GM18499 (cell line): ENCODE data around the gene NUDT22.

Experiments
- ATAC-seq: cut with Tn5 transposase; IDR thresholded peaks from one replicate; pipeline ENCODE4 v1.9.1; 2021; ENCODE audit warnings: moderate number of reproducible peaks; ENCODE audit not compliant: insufficient read depth, unreplicated experiment

The NUDT22 gene

DNA sequence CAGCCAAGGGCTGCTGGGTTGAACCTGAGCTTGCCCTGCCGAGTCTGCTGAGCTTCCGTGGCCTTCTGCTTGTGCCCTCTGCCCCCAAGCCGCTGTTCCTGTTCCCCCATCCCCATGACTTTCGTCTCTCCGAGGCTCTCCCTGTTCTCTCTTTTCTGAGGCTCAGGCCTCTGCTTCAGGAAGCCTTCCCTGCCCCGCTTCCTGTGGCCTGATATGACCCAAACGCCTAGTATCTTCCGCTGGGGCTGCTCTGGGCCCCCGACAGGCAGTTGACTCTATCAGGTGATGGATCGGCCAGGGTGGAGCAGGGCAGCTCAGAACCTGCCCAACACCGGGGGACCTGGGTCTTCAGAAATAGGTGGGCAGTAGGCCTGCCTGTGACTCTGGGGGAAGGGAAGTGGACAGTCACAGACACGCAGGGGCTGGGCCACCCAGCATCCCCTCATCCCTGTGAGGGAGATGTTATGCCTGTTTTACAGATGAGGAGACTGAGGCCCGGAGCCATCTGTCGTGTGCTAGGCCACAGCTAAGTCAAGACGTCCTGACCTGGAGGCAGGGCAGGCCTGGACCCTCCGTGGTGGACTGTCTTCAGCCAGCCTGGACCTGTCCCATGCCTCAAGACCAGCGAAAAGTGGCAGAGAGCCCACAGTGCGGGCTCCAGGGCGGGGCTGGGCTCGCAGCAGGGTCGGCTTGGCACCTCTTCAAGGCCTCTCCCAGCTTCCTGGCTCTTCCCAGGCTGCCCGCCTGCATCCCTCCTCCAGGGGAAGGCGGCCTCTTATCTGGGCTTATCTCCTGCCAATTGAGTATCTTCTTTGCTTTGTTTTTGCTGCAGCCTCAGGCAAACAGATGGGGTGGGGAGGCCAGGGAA is 42.2 kb downstream of the NUDT22 start:
- no peak for ATAC-seq

DNA sequence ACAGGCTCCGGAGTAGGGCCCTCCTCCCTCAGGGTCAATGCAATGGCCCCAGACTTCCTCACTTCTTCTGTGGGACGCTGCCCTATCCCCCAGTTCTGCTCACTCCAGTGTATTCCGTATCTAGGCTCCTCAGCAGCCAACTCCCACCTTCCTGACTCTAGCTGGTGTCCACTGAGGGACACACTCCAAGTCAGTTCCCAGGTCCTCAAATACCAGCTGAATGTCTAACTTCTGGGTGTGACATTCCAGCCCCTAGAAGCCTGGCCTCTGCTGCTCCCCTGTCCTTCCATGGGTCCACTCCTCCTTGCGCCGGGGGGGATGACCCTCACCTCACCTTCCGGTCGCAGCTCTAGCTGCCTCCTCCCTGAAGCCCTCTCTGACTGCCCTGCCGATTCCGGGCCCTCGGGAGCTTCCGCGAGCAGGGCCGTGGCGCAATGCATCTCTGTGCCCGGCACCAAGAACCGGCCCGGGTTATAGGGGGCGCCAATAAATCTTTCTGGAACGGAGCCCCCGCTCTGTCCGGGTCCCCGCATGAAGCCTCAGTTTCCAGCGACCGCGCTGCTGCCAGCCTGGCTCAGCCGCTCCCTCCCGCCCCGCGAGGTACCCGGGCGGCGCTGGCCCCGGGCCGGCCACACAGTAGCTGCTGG is 42.9 kb downstream of the NUDT22 start:
- no peak for ATAC-seq

DNA sequence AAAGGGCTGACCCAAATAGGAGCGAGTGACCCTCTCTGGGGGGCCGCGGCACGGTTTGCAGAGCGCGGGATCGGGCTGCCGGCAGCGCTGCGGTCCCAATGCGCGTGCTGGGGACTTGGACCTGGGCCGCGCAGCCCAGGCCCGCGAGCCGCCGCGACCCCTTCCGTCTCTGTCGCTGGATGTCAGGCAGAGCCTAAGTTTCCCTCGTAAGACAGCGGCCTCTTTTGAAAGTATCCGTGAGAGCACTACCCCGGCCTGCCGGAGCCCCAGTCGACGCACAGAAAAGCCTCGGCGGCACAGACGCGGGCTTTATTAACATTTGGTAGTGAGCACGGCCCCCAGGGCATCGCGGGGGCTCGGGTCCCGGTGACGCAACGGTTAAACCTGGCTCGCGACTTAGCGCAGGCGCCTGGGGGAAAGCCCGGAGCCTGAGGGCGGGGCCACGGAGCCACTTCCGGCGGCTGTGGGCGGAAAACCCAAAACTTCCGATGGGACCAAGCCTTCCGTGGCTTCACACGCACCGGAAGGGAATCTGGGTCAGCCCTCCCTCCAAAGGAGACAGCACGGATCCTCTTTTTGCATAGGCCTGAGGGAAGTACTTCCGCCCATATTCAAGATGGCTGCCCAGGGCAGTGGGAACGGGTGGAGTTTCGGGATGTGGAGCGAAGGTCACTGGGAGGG is 43.6 kb downstream of the NUDT22 start:
- peak; percentile 47 for ATAC-seq

DNA sequence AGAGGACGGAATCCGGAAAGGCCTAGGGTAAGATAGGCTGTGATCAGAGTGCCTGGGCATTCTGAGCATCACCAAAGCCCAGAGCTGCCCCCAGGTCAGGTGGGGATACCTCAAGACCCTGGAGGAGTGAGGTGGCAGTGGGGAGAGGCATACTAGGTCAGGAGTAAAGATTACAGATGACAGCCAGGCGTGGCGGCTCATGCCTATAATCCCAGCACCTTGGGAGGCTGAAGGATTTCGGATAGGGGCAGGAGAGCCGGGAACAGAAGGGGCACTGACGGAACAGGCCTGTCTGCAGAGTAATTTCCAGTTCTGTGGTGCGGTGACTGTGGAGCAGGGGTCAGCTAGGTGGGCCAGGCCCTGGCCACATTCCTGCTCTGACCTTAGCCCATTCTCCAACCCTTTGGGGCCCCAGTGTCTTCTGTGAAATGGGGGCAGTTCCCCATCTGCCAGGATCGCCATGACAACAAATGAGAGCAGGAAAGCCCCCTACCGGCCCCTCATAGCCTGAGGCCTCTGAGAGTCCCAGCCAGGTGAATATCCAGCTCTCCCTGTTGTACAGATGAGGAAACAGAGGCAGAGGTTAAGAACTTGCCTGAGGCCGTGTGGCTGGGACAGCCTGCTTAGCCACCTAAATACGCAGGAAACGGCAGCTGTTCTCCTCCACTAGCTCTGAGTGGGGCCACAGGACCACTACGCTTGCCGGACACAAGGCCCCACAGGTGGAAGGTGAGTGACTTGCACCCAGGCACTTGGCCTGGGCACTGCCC is 49.1 kb downstream of the NUDT22 start:
- no peak for ATAC-seq

DNA sequence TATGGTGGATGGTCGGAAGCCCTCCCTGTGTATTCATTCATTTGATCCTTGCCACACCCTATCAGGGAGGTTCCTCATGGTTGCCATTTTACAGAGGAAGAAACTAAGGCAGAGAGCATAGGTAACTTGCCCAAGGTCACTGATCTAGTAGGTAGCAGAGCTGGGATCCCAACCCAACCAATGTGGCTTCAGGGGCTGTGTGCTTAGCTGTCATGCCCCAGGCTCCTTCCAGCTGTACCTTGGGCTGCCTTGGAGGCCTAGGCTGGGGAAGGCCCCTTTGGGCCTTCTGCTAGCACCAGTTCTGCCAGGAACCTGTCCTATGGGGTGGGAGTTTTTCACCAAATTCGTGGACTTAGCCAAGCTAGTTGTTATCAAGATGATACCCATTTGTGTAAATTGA is 49.8 kb downstream of the NUDT22 start:
- ATAC-seq: no peak

DNA sequence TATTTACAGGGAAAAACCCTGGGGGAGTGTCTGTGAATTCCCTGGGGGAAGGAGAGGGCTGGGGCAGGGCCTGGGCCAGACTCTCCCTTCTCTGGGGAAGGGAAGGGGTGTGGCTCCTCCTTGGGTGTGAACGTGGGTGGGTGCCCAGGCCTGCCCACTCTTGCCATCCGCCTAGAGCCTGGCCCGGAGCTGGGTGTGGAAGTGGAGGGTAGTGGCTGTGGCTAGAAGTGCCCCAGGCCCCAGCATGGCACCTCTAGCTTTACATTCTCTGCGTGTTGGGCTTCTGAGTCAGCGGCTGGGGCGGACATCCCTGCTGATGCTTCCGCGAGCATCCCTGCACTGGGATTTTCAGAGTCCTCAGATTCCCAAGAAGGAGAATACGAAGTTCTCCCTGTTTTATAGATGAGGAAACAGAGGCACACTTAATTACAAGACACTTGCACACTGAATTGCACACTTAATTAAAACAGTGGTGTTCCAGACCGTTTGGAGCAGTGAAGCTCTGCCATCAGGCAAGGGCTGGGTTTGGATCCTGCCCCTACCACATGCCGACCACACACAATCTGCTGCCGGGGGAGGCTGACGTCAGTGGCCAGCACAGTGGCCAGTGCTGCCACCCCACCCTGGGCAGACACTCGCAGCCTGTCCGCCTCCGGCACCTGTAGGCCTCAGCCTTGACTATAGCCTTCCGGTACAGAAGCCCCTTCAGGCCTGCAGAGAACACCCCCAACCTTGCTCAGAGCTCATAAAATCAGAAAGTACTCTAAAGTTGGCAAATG is 50.8 kb downstream of the NUDT22 start:
- ATAC-seq: no peak

DNA sequence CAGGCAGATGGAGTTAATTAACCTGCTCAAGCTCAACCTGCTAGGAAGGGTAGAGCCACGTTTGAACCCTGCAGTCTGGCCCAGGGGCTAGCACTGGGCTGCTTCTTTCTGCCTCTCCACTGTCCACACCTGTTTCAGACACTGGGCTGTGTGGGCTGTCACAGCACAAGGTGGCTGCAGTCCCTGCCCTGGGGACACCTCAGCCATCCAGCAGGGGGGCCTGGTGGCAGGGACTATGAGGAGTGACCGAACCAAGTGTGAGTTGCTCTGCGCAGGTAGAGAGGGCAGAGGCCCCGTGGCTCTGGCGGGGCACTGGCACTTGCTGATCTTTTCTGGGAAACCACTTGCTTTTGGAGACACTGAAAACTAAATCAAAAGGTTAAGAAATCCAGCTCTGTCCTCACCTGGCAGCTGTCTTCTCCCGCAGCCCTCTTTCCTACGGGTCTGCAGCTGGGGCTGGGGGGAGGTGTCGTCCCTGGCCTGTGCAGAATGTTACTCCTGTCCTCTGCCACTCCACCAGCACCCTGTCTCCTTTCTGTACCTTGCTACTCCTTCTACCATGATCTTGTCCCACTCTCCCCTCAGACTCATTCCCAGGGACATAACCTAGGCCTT is 52.6 kb downstream of the NUDT22 start:
- ATAC-seq: no peak
